Measurements from ENCODE around the gene TECRL.

The TECRL gene

GRCh38 chr4:64327237-64327636, 82.0 kb downstream of the TECRL start:
- no peak for DNase-seq (ENCODE audit: low read depth)

- no peak for DNase-seq (ENCODE audit: low read depth)
These were observed 82.7 kb downstream of the TECRL start for GRCh38 chr4:64326507-64326906.

DNA sequence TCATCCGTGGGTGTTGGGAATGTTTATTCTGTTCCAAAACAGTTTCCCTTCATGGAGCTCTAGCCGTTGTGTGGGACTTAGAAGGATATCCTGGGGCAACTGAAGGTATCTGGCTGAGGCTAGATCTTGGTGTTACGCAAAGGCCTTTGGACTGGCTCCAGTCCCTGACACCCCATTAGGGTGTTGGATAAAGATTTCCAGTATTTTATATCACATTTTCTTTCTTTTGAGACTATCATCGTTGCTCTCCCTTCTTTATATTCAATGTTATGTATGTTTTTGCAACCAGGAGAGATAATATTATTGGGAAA, 103.0 kb downstream of the TECRL start:
- no peak for DNase-seq (ENCODE audit: low read depth)

DNA sequence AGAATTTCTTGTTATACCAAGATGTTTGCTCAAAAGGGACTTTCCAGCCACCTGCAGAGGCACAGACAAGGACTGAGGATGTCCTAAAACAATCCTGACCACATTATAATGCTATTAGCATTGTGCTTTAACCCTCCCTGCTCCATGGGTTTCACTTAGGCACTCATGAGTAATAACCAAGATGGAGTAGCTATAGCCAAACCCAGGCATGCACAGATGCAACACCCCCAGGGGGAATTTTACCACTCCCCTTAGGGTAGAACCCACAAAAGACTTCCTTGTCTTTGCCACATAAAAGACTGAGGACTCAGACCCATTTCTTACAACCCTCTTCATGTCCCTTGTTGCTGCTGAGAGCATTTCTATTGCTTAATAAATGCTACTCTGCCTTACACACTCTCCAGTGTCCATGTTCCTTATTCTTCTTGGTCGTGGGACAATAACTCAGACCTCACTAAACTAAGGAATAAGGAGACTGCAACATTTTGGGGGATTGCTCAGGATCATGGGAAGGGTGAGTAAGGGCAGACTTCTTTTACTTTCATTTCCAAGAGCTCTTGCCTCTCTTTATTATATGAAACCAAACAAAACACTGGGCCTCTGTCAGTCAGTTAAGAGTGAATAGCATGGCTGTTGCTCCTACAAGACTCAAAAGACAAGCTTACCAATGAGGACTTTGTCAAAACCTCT, 103.5 kb downstream of the TECRL start:
- no peak for DNase-seq (ENCODE audit: low read depth)

- DNase-seq (ENCODE audit: low read depth): no peak
These were observed 136.8 kb downstream of the TECRL start for GRCh38 chr4:64272432-64272831.

- no peak for DNase-seq (ENCODE audit: low read depth)
These were observed 137.6 kb downstream of the TECRL start for GRCh38 chr4:64271601-64272081.

- DNase-seq (ENCODE audit: low read depth): no peak
These were observed 142.6 kb downstream of the TECRL start for GRCh38 chr4:64266669-64267068.

DNA sequence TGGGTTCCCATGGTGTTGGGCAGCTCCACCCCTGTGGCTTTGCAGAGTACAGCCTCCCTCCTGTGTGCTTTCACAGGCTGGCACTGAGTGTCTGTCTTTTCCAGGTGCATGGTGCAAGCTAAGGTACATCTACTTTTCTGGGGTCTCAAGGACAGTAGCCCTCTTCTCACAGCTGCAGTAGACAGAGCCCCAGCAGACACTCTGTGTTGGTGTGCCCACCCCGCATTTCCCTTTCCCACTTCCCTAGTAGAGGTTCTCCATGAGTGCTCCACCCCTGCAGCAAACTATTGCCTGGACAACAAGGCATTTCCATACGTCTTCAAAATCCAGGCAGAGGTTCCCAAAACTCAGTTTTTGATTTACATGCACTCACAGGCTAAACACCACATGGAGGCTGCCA, 143.0 kb downstream of the TECRL start:
- no peak for DNase-seq (ENCODE audit: low read depth)

- no peak for DNase-seq (ENCODE audit: low read depth)
These were observed 157.5 kb downstream of the TECRL start for GRCh38 chr4:64251781-64252180.

DNA sequence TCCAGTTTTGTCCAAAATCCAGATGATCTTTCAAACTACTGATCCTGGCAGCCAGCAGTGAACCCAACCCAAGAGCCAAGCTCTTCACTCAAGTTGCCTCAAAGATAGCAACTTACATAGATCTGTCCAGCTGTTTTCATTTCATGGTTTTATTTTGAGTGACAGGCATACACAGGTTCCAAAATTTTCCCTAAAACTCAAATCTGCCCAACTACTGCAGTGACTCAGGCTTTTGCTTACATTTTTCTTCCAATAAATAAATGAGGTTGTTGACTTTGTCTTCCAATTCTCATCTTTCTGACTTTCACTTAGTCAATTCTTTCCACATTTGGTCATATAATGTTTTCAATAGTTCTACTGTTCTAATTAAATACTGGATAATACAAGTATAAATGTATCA, 158.8 kb downstream of the TECRL start:
- no peak for DNase-seq (ENCODE audit: low read depth)

GRCh38 chr4:64250061-64250460, 159.2 kb downstream of the TECRL start:
- DNase-seq (ENCODE audit: low read depth): no peak

DNA sequence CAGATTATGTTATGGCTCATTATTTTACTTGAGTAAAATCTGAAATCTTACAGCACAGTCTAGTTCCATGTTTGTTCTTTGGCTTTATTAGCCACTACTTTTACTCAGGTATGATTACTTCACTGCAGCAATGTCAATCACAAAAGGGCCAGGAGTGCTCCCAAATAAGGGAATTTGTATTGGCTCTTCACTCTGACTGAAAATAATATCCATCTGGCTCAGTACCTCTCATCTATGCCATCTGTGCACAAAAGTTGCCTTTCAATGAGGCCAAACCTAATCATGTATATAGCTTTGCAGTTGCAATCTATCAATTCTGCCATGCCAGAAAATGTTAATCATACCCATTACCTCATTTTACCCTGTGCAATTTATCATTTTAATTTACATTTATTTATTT, 161.1 kb downstream of the TECRL start:
- no peak for DNase-seq (ENCODE audit: low read depth)

- DNase-seq (ENCODE audit: low read depth): peak; percentile 20
These were observed 178.4 kb downstream of the TECRL start for GRCh38 chr4:64230709-64231310.

Measured in iris pigment epithelial cell (primary cell).